Liver (tissue), 9 donors: Measurements from ENCODE around the gene ENC1. TPM values are rescaled to one million over a fixed set of nuclear protein-coding genes. Genes with fewer than 3 reads are reported as not detected.

ENCODE experiments used
- DNase-seq: peaks from one replicate; pipeline ENCODE4 v3.0.0-alpha.2; 2017; ENCODE audit warnings: low spot score
- H3K27ac ChIP-seq, 2 donors: one replicate each; pipeline ENCODE4 v1.7.0; 2013; ENCODE audit warnings: inconsistent platforms in 2 of 2, low read length in 2 of 2, control low read depth in 1 of 2, low read depth in 1 of 2, mild to moderate bottlenecking in 1 of 2
- H3K27me3 ChIP-seq, 4 donors: one replicate each; pipeline versions ENCODE4 v1.6.1 to v1.7.0; 2013; ENCODE audit warnings: low read length in 3 of 4, inconsistent platforms in 1 of 4, mild to moderate bottlenecking in 1 of 4, moderate library complexity in 1 of 4; ENCODE audit not compliant: control insufficient read depth in 4 of 4, insufficient read depth in 4 of 4
- H3K36me3 ChIP-seq, 4 donors: one replicate each; pipeline versions ENCODE4 v1.6.1 to v1.7.0; 2013; ENCODE audit warnings: low read length in 3 of 4, mild to moderate bottlenecking in 3 of 4, low read depth in 1 of 4, moderate library complexity in 1 of 4; ENCODE audit not compliant: control insufficient read depth in 4 of 4, insufficient read depth in 3 of 4
- H3K4me1 ChIP-seq, 4 donors: one replicate each; pipeline versions ENCODE4 v1.6.1 to v1.7.0; 2013; ENCODE audit warnings: low read length in 3 of 4, mild to moderate bottlenecking in 3 of 4, moderate library complexity in 1 of 4; ENCODE audit not compliant: control insufficient read depth in 4 of 4, insufficient read depth in 4 of 4
- H3K4me3 ChIP-seq, 3 donors: one replicate each; pipeline versions ENCODE4 v1.6.1 to v1.7.0; 2013; ENCODE audit warnings: low read length in 3 of 3, control low read depth in 1 of 3, low read depth in 1 of 3, mild to moderate bottlenecking in 1 of 3
- H3K9ac ChIP-seq, 2 donors: one replicate each; pipeline ENCODE4 v1.7.0; 2013; ENCODE audit warnings: low read length in 2 of 2, mild to moderate bottlenecking in 2 of 2, moderate library complexity in 2 of 2, control low read depth in 1 of 2, low read depth in 1 of 2
- H3K9me3 ChIP-seq, 4 donors: one replicate each; pipeline versions ENCODE4 v1.6.1 to v1.7.0; 2013; ENCODE audit warnings: low read length in 3 of 4; ENCODE audit not compliant: control insufficient read depth in 4 of 4
- ATF3 ChIP-seq: IDR thresholded peaks from 2 replicates; pipeline ENCODE4 v1.6.1; 2016; ENCODE audit warnings: antibody characterized with exemption
- EGR1 ChIP-seq, 2 donors: IDR thresholded peaks; 2 replicates each; pipeline ENCODE4 v1.6.1; 2016 to 2018; ENCODE audit warnings: antibody characterized with exemption in 2 of 2, low read depth in 2 of 2
- FOXA1 ChIP-seq: IDR thresholded peaks from 2 replicates; pipeline ENCODE4 v1.6.1; 2016; ENCODE audit warnings: antibody characterized with exemption
- FOXA2 ChIP-seq: IDR thresholded peaks from 2 replicates; pipeline ENCODE4 v1.6.1; 2016; ENCODE audit warnings: antibody characterized with exemption
- GABPA ChIP-seq, 2 donors: IDR thresholded peaks in 1 of 2; conservative IDR thresholded peaks in 1 of 2; 2 replicates each; pipeline ENCODE4 v1.6.1; 2016; ENCODE audit warnings: antibody characterized with exemption in 2 of 2, mild to moderate bottlenecking in 1 of 2, moderate library complexity in 1 of 2
- HNF4G ChIP-seq: IDR thresholded peaks from 2 replicates; pipeline ENCODE4 v1.6.1; 2016; ENCODE audit warnings: antibody characterized with exemption
- JUND ChIP-seq, 2 donors: IDR thresholded peaks; 2 replicates each; pipeline ENCODE4 v1.6.1; 2016; ENCODE audit warnings: antibody characterized with exemption in 2 of 2
- NR2F2 ChIP-seq: IDR thresholded peaks from 2 replicates; pipeline ENCODE4 v1.6.1; 2016; ENCODE audit warnings: antibody characterized with exemption
- RAD21 ChIP-seq, 2 donors: IDR thresholded peaks; 2 replicates each; pipeline ENCODE4 v1.6.1; 2016; ENCODE audit warnings: antibody characterized with exemption in 2 of 2, mild to moderate bottlenecking in 2 of 2
- REST ChIP-seq: IDR thresholded peaks from 2 replicates; pipeline ENCODE4 v1.6.1; 2016; ENCODE audit warnings: antibody characterized with exemption, mild to moderate bottlenecking
- YY1 ChIP-seq: IDR thresholded peaks from 2 replicates; pipeline ENCODE4 v1.6.1; 2016; ENCODE audit warnings: antibody characterized with exemption, mild to moderate bottlenecking
- ZBTB33 ChIP-seq: IDR thresholded peaks from 2 replicates; pipeline ENCODE4 v1.6.1; 2016; ENCODE audit warnings: antibody characterized with exemption
- WGBS: extraction: QIAGEN DNeasy Blood & Tissue Kit; methylation state at CpG from one replicate; pipeline ENCODE4 v1.1.7; 2013; 5-methylcytosine and 5-hydroxymethylcytosine counted together
- polyA plus RNA-seq, 2 donors: library from polyadenylated mRNA; stranded (reverse) in 1 of 2; unstranded in 1 of 2; fragments of 200-250 nt in 1 of 2; fragments of >200 nt in 1 of 2; fragmentation: Nextera tagmentation in 1 of 2; extraction: Ambion mirVana in 1 of 2; gene quantifications; one replicate each; pipeline versions ENCODE4 v1.2.1 to v1.2.3, GENCODE V29; 2013 to 2015
- total RNA-seq, 2 donors: library from RNA; depleted of rRNA; stranded (reverse); fragments of >200 nt; gene quantifications; one replicate each; pipeline ENCODE4 v1.2.3, GENCODE V29; 2014
- TF ChIP-seq, protein P1 (sequence below): IDR thresholded peaks from 2 replicates; pipeline ENCODE4 v1.6.1; 2016; ENCODE audit warnings: antibody characterized with exemption
- TF ChIP-seq, protein P2 (sequence below): fragments of 150-350 bp; IDR thresholded peaks from 2 replicates; pipeline ENCODE4 v1.5.1; 2017; ENCODE audit warnings: improper control_type of control experiment, low read depth, low read length; ENCODE audit not compliant: missing input control
- donor health status: healthy.
- donor health status: healthy.
- donor health status: healthy.
- donor health status: healthy.
- donor health status: healthy.

ENC1 gene
- total and polyA plus RNA-seq, 4 donors, result 5.7 to 34.4 (median 13.8) TPM

- no peaks in the 10 kb centered on the region for H3K36me3 ChIP-seq
- H3K4me1 ChIP-seq, result no peaks in the 10 kb centered on the region
- no peaks in the 10 kb centered on the region for H3K9me3 ChIP-seq
- no peak overlapping the region for H3K4me3 ChIP-seq
- no peak for DNase-seq
- TF ChIP-seq FOXA1 (no peak), NR2F2 (no peak), EGR1 (IDR thresholded peaks at IDR 0.05; ENCODE audit: low read depth in 2 of 2) (no peak), FOXA2 (no peak), GABPA (IDR thresholded peaks at IDR 0.05 in 1 of 2, conservative IDR thresholded peaks at IDR 0.05 in 1 of 2) (no peak), REST (no peak), YY1 (no peak), HNF4G (no peak), ZBTB33 (no peak), JUND (IDR thresholded peaks at IDR 0.05) (no peak), RAD21 (IDR thresholded peaks at IDR 0.05) (no peak), ATF3 (no peak)
- TF ChIP-seq, protein P1, sequence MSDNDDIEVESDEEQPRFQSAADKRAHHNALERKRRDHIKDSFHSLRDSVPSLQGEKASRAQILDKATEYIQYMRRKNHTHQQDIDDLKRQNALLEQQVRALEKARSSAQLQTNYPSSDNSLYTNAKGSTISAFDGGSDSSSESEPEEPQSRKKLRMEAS, result no peak
- TF ChIP-seq, protein P2, sequence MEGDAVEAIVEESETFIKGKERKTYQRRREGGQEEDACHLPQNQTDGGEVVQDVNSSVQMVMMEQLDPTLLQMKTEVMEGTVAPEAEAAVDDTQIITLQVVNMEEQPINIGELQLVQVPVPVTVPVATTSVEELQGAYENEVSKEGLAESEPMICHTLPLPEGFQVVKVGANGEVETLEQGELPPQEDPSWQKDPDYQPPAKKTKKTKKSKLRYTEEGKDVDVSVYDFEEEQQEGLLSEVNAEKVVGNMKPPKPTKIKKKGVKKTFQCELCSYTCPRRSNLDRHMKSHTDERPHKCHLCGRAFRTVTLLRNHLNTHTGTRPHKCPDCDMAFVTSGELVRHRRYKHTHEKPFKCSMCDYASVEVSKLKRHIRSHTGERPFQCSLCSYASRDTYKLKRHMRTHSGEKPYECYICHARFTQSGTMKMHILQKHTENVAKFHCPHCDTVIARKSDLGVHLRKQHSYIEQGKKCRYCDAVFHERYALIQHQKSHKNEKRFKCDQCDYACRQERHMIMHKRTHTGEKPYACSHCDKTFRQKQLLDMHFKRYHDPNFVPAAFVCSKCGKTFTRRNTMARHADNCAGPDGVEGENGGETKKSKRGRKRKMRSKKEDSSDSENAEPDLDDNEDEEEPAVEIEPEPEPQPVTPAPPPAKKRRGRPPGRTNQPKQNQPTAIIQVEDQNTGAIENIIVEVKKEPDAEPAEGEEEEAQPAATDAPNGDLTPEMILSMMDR, result no peak
- no peak overlapping the region for H3K9ac ChIP-seq
- no peak overlapping the region for H3K27ac ChIP-seq
- H3K27me3 ChIP-seq, result no peaks in the 10 kb centered on the region
These were observed 15.2 kb upstream of the ENC1 start for GRCh38 chr5:74655716-74656115.

DNA sequence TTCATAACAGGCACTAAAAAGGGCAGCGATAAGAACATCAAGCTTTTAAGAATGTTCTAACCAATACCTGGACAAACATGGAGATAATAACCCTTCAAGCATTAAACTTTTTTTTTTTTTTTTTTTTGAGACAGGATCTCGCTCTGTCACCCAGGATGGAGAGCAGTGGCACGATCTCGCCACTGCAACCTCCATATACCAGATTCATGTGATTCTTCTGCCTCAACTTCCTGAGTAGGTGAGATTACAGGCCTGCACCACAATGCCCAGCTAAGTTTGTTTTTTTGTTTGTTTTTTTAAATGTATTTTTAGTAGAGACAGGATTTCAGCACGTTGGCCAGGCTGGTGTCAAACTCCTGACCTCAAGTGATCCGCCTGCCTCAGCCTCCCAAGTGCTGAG, 14.7 kb upstream of the ENC1 start:
- Histone ChIP-seq H3K9ac (no peak overlapping the region), H3K4me3 (no peak overlapping the region), H3K27ac (no peak overlapping the region), H3K36me3 (no peaks in the 10 kb centered on the region), H3K27me3 (no peaks in the 10 kb centered on the region), H3K9me3 (no peaks in the 10 kb centered on the region), H3K4me1 (no peaks in the 10 kb centered on the region)
- TF ChIP-seq YY1 (no peak), FOXA1 (no peak), ZBTB33 (no peak)
- TF ChIP-seq, protein P1, result no peak
- no peak for DNase-seq
- 80% methylated on average over 6 of the region's 6 CpGs for WGBS
